NCI-H2196 (cell line): ENCODE measurements around the gene RTN4IP1.

ENCODE experiments used
- DNase-seq: peaks from one replicate; lab custom pipeline; 2025; ENCODE audit not compliant: unreplicated experiment; lab: John Stamatoyannopoulos, UW

The RTN4IP1 gene

GRCh38 chr6:106629103-106629858 is at the start of gene RTN4IP1, which contains the start of gene QRSL1:
RTN4IP1 (minus strand) TSS chr6:106629498; CDS start chr6:106629021, 477 bp downstream.
QRSL1 (plus strand) TSS chr6:106629578; CDS start chr6:106629682, 104 bp downstream.
- peak; percentile 88 for DNase-seq

GRCh38 chr6:106677282-106677681 is 48.0 kb upstream of the RTN4IP1 start:
- no peak for DNase-seq

GRCh38 chr6:106674541-106675229 is 45.4 kb upstream of the RTN4IP1 start:
- DNase-seq = no peak

- DNase-seq = no peak
These were observed 42.4 kb upstream of the RTN4IP1 start for GRCh38 chr6:106671651-106672050.

- DNase-seq = peak; percentile 20
These were observed 40.9 kb upstream of the RTN4IP1 start for GRCh38 chr6:106670236-106670635.

GRCh38 chr6:106667022-106667402 is 37.7 kb upstream of the RTN4IP1 start:
- DNase-seq = no peak

- DNase-seq = no peak
These were observed 37.2 kb upstream of the RTN4IP1 start for GRCh38 chr6:106666282-106667021.

- no peak for DNase-seq
These were observed 33.2 kb upstream of the RTN4IP1 start for GRCh38 chr6:106662458-106662857.

GRCh38 chr6:106659859-106660258 is 30.6 kb upstream of the RTN4IP1 start:
- no peak for DNase-seq

GRCh38 chr6:106658469-106658868 is 29.2 kb upstream of the RTN4IP1 start:
- peak; percentile 9 for DNase-seq

GRCh38 chr6:106648651-106649308 is 19.5 kb upstream of the RTN4IP1 start:
- no peak for DNase-seq

GRCh38 chr6:106643061-106643460 is 13.8 kb upstream of the RTN4IP1 start:
- DNase-seq = no peak

- DNase-seq = no peak
These were observed 13.2 kb upstream of the RTN4IP1 start for GRCh38 chr6:106642476-106642875.

GRCh38 chr6:106639812-106640211 is 10.5 kb upstream of the RTN4IP1 start:
- no peak for DNase-seq

- DNase-seq = no peak
These were observed 8.5 kb upstream of the RTN4IP1 start for GRCh38 chr6:106637717-106638341.

GRCh38 chr6:106637051-106637716 is 7.9 kb upstream of the RTN4IP1 start:
- DNase-seq = no peak

- no peak for DNase-seq
These were observed 5.3 kb upstream of the RTN4IP1 start for GRCh38 chr6:106634565-106634964.

- DNase-seq = no peak
These were observed 2.0 kb upstream of the RTN4IP1 start for GRCh38 chr6:106631346-106631745.

GRCh38 chr6:106630366-106630765 is 1.1 kb upstream of the RTN4IP1 start:
- DNase-seq = no peak

GRCh38 chr6:106629859-106630163 is 513 bp upstream of the RTN4IP1 start:
- no peak for DNase-seq
